Esophagus muscularis mucosa (tissue), 4 donors: Measurements from ENCODE around the gene DAB1. TPM values are rescaled to one million over a fixed set of nuclear protein-coding genes. Genes with fewer than 3 reads are reported as not detected.

Experiments
- DNase-seq: peaks from one replicate; pipeline ENCODE4 v3.0.0-alpha.2; 2017; ENCODE audit errors: extremely low spot score
- H3K27ac ChIP-seq, 4 donors: fragments of 200-600 bp; sonication (generic); replicated peaks in 1 of 4; 1 replicate in 3 of 4; 2 replicates in 1 of 4; pipeline ENCODE4 v1.5.1; 2016 to 2019; ENCODE audit warnings: mild to moderate bottlenecking in 1 of 4
- H3K27me3 ChIP-seq, 4 donors: fragments of 200-600 bp; sonication (generic); one replicate each; pipeline versions ENCODE4 v1.5.1 to v1.6.0; 2016 to 2019
- H3K36me3 ChIP-seq, 4 donors: fragments of 200-600 bp; sonication (generic); one replicate each; pipeline ENCODE4 v1.5.1; 2016 to 2019
- H3K4me1 ChIP-seq, 4 donors: fragments of 200-600 bp; sonication (generic); one replicate each; pipeline ENCODE4 v1.5.1; 2016 to 2019
- H3K4me3 ChIP-seq, 4 donors: fragments of 200-600 bp; sonication (generic); 1 replicate in 2 of 4; 2 replicates in 2 of 4; pipeline ENCODE4 v1.5.1; 2016 to 2019; ENCODE audit warnings: mild to moderate bottlenecking in 4 of 4, moderate library complexity in 1 of 4
- H3K9me3 ChIP-seq, 4 donors: fragments of 200-600 bp; sonication (generic); 1 replicate in 3 of 4; 2 replicates in 1 of 4; pipeline ENCODE4 v1.5.1; 2016 to 2019
- CTCF ChIP-seq, 3 experiments: fragments of 200-600 bp in 2 of 3; fragments of 450-650 bp in 1 of 3; sonication (generic) in 2 of 3; IDR thresholded peaks; one replicate each; pipeline ENCODE4 v1.5.1; 2017 to 2019; ENCODE audit warnings: antibody characterized with exemption in 3 of 3, mild to moderate bottlenecking in 2 of 3, moderate library complexity in 1 of 3
- EP300 ChIP-seq: sonication (generic); formaldehyde crosslinking; IDR thresholded peaks from one replicate; pipeline ENCODE4 v1.6.1; 2017; ENCODE audit warnings: antibody characterized with exemption
- POLR2A ChIP-seq: fragments of 450-650 bp; IDR thresholded peaks from one replicate; pipeline ENCODE4 v1.6.1; 2017; ENCODE audit warnings: antibody characterized with exemption, moderate library complexity, mild to moderate bottlenecking, low read depth
- POLR2AphosphoS5 ChIP-seq, 2 donors: sonication (generic); formaldehyde crosslinking; IDR thresholded peaks; one replicate each; pipeline ENCODE4 v1.6.1; 2017; ENCODE audit warnings: antibody characterized with exemption in 2 of 2
- WGBS: methylation state at CpG from one replicate; pipeline ENCODE4 v1.1.5; 2018; 5-methylcytosine and 5-hydroxymethylcytosine counted together
- intact Hi-C: fragments of 100-400 bp; cut with DNase I; formaldehyde crosslinking; loops from one replicate; pipeline ENCODE4 v1.15.1; 2023
- total RNA-seq, 4 donors: library from RNA; depleted of rRNA; stranded (reverse); fragments of >200 nt; gene quantifications; one replicate each; pipeline versions ENCODE4 v1.1.0 to v1.2.1, GENCODE V29; 2016

DAB1 gene
- total RNA-seq, 4 donors from 2014 or later = 0.26 to 1.3 (median 0.37) TPM

- Histone ChIP-seq H3K4me1 (no peaks in the 10 kb centered on the region), H3K4me3 (no peak overlapping the region), H3K27me3 (no peaks in the 10 kb centered on the region), H3K27ac (no peak overlapping the region), H3K36me3 (no peaks in the 10 kb centered on the region), H3K9me3 (no peaks in the 10 kb centered on the region)
- WGBS = 72% methylated on average over 7 of the region's 7 CpGs
- TF ChIP-seq EP300 (no peak), POLR2A (no peak), POLR2AphosphoS5 (IDR thresholded peaks at IDR 0.05) (no peak)
- DNase-seq = no peak
- intact Hi-C loops = no loop called here
These were observed 321.1 kb downstream of the DAB1 start for GRCh38 chr1:57102561-57103326.

- no peak for DNase-seq
- Histone ChIP-seq H3K36me3 (no peaks in the 10 kb centered on the region), H3K4me1 (no peaks in the 10 kb centered on the region), H3K27ac (no peak overlapping the region), H3K9me3 (no peaks in the 10 kb centered on the region), H3K4me3 (no peak overlapping the region), H3K27me3 (no peaks in the 10 kb centered on the region)
- intact Hi-C loops = no loop called here
- TF ChIP-seq POLR2A (no peak), CTCF (IDR thresholded peaks at IDR 0.05) (no peak), POLR2AphosphoS5 (IDR thresholded peaks at IDR 0.05) (no peak), EP300 (no peak)
- 45% methylated on average over 1 of the region's 1 CpG for WGBS
These were observed 322.7 kb downstream of the DAB1 start for GRCh38 chr1:57101209-57101608.

GRCh38 chr1:57094749-57095148, 329.1 kb downstream of the DAB1 start:
- H3K27ac ChIP-seq = no peak overlapping the region
- no peaks in the 10 kb centered on the region for H3K36me3 ChIP-seq
- H3K4me3 ChIP-seq = no peak overlapping the region
- intact Hi-C loops = no loop called here
- peaks cover 0 to 6% (median 2%) of the 10 kb centered on the region in 4 donors for H3K4me1 ChIP-seq
- no peaks in the 10 kb centered on the region for H3K27me3 ChIP-seq
- WGBS = 97% methylated on average over 2 of the region's 2 CpGs
- H3K9me3 ChIP-seq = no peaks in the 10 kb centered on the region
- TF ChIP-seq CTCF (IDR thresholded peaks at IDR 0.05) (no peak), POLR2AphosphoS5 (IDR thresholded peaks at IDR 0.05) (no peak), POLR2A (no peak)
- DNase-seq = no peak

GRCh38 chr1:57093122-57093521, 330.7 kb downstream of the DAB1 start:
- 96% methylated on average over 3 of the region's 3 CpGs for WGBS
- Histone ChIP-seq H3K9me3 (no peaks in the 10 kb centered on the region), H3K4me3 (no peak overlapping the region), H3K4me1 (peaks cover 0 to 6% (median 2%) of the 10 kb centered on the region in 4 donors), H3K36me3 (no peaks in the 10 kb centered on the region), H3K27me3 (no peaks in the 10 kb centered on the region), H3K27ac (no peak overlapping the region)
- TF ChIP-seq EP300 = no peak
- TF ChIP-seq CTCF (IDR thresholded peaks at IDR 0.05) = no peak
- no peak for TF ChIP-seq POLR2AphosphoS5 (IDR thresholded peaks at IDR 0.05)
- TF ChIP-seq POLR2A = no peak
- DNase-seq = no peak
- intact Hi-C loops = no loop called here

- Histone ChIP-seq H3K4me1 (peaks cover 0 to 6% (median 2%) of the 10 kb centered on the region in 4 donors), H3K9me3 (no peaks in the 10 kb centered on the region), H3K27ac (no peak overlapping the region), H3K27me3 (no peaks in the 10 kb centered on the region), H3K4me3 (no peak overlapping the region), H3K36me3 (no peaks in the 10 kb centered on the region)
- TF ChIP-seq EP300 = no peak
- TF ChIP-seq POLR2AphosphoS5 (IDR thresholded peaks at IDR 0.05) = no peak
- no peak for TF ChIP-seq CTCF (IDR thresholded peaks at IDR 0.05)
- TF ChIP-seq POLR2A = no peak
- 100% methylated on average over 1 of the region's 1 CpG for WGBS
- intact Hi-C loops = no loop called here
- DNase-seq = no peak
These were observed 332.2 kb downstream of the DAB1 start for GRCh38 chr1:57091642-57092041.
